GM21390 (cell line): ENCODE measurements around the gene TBXA2R.

ENCODE experiments used
- ATAC-seq: cut with Tn5 transposase; IDR thresholded peaks from one replicate; pipeline ENCODE4 v1.9.1; 2021; ENCODE audit not compliant: unreplicated experiment

Gene TBXA2R

GRCh38 chr19:3607303-3608078, 816 bp upstream of the TBXA2R start:
- ATAC-seq = no peak

- no peak for ATAC-seq
These were observed 443 bp downstream of the TBXA2R start for GRCh38 chr19:3606174-3606689.

- ATAC-seq = no peak
These were observed 905 bp downstream of the TBXA2R start for GRCh38 chr19:3605770-3606169.

GRCh38 chr19:3605361-3605760, 1.3 kb downstream of the TBXA2R start:
- ATAC-seq = no peak

GRCh38 chr19:3604987-3605343, 1.7 kb downstream of the TBXA2R start:
- ATAC-seq = no peak

GRCh38 chr19:3604227-3604986, 2.3 kb downstream of the TBXA2R start:
- ATAC-seq = no peak

- ATAC-seq = no peak
These were observed 3.4 kb downstream of the TBXA2R start for GRCh38 chr19:3603121-3603811.

- no peak for ATAC-seq
These were observed 5.7 kb downstream of the TBXA2R start for GRCh38 chr19:3601021-3601420.

- no peak for ATAC-seq
These were observed 6.9 kb downstream of the TBXA2R start for GRCh38 chr19:3599776-3600187.

- no peak for ATAC-seq
These were observed 11.1 kb downstream of the TBXA2R start for GRCh38 chr19:3595521-3596061.

GRCh38 chr19:3593156-3593555, 13.5 kb downstream of the TBXA2R start:
- ATAC-seq = no peak

GRCh38 chr19:3591876-3592613, 14.6 kb downstream of the TBXA2R start:
- no peak for ATAC-seq

- no peak for ATAC-seq
These were observed 15.6 kb downstream of the TBXA2R start for GRCh38 chr19:3590991-3591659.

- no peak for ATAC-seq
These were observed 16.7 kb downstream of the TBXA2R start for GRCh38 chr19:3589949-3590348.

GRCh38 chr19:3589439-3589838, 17.2 kb downstream of the TBXA2R start:
- no peak for ATAC-seq

GRCh38 chr19:3586707-3587346, 19.8 kb downstream of the TBXA2R start:
- no peak for ATAC-seq

- no peak for ATAC-seq
These were observed 20.5 kb downstream of the TBXA2R start for GRCh38 chr19:3586127-3586626.

GRCh38 chr19:3585301-3586126, 21.2 kb downstream of the TBXA2R start, which contains the start of gene GIPC3:
Gene GIPC3, plus strand, starts transcription at chr19:3585478. Its CDS starts 120 bp downstream, at chr19:3585598.
- no peak for ATAC-seq
